Keratinocyte (primary cell): ENCODE data around the gene NCKAP5.

Experiments used
- CTCF ChIP-seq, 3 experiments: IDR thresholded peaks in 1 of 3; conservative IDR thresholded peaks in 1 of 3; optimal IDR thresholded peaks in 1 of 3; 2 replicates in 2 of 3; 3 replicates in 1 of 3; pipeline versions ENCODE3 to v1.5.1; 2011; ENCODE audit warnings: low read length in 3 of 3, mild to moderate bottlenecking in 3 of 3, moderate library complexity in 2 of 3, control low read depth in 1 of 3, inconsistent platforms in 1 of 3; ENCODE audit not compliant: insufficient read depth in 2 of 3; ENCODE audit errors: extremely low read depth in 1 of 3
- EZH2 ChIP-seq: IDR thresholded peaks from one replicate; pipeline ENCODE4 v1.6.1; 2012; ENCODE audit warnings: inconsistent platforms, mild to moderate bottlenecking, low read length, moderate library complexity

- TF ChIP-seq CTCF (optimal IDR thresholded peaks at IDR 0.05 in 1 of 3, IDR thresholded peaks at IDR 0.05 in 1 of 3, conservative IDR thresholded peaks at IDR 0.05 in 1 of 3; ENCODE audit: extremely low read depth in 1 of 3, insufficient read depth in 2 of 3, low read length in 3 of 3) (no peak), EZH2 (no peak)
Observed at GRCh38 chr2:133098787-133099186, 469.5 kb downstream of the NCKAP5 start.
